ENCODE data around the gene HNRNPU. TPM values are rescaled to one million over a fixed set of nuclear protein-coding genes. Genes with fewer than 3 reads are reported as not detected.

Gene HNRNPU
- 100 to 1,000 TPM; 209 to 233 TPM for total RNA-seq
- 10 to 100 TPM; 45.3 to 62.5 TPM for polyA plus RNA-seq

DNA sequence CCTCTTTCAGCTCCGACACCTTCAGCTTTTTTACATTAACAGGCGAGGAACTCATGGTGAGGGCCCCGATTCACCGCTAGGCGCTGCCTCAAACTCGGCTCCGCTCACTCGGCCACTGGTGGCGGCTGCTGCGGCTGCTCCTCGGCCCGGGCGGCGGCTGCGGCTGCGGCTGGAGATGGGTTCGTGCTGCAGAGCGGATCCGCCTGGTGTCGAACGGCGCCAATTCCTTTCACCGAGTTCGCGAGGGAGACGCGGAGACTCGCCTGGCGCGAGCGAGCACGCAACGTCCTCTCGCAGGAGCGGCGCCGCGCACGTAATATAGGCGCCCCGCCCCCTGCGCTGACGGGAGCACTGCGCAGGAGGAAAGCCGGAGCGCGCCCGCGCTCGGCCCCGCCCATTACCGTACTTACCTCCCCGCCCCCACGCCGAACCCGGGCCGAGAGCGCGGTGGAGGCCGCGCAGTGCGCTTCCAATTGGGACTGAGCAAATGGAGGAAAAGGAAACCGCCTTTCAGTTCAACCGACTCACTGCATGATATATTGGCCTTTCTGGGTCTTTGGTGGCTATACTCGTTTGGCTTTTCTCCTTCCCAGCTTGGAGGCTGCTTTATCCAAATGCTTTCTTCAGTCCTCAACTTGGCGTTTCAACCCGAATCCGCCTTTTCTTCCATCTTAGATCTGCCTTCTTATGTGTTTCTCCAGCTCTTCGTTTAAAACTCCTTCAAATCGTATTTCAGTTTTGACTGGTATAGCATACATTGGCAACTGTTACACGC, at the start of gene HNRNPU:
Gene HNRNPU (minus strand): TSS at position 291 of the 775 bp plus-strand sequence. CDS start 236 bp downstream, at position 55.
- TF ChIP-seq, protein P1, sequence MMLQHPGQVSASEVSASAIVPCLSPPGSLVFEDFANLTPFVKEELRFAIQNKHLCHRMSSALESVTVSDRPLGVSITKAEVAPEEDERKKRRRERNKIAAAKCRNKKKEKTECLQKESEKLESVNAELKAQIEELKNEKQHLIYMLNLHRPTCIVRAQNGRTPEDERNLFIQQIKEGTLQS (IDR thresholded peaks at IDR 0.05) = peak; percentile 35
- TF ChIP-seq JUND (IDR thresholded peaks at IDR 0.05) (no peak), NR2F2 (IDR thresholded peaks at IDR 0.05) (no peak), RAD21 (IDR thresholded peaks at IDR 0.05) (peak; percentile 51 to 54), YY1 (IDR thresholded peaks at IDR 0.05) (peak; percentile 97), GABPA (IDR thresholded peaks at IDR 0.05 in 1 of 2, conservative IDR thresholded peaks at IDR 0.05 in 1 of 2) (peak in 1 of 2 donors; percentile 73), FOXA2 (IDR thresholded peaks at IDR 0.05) (peak; percentile 20), SP1 (IDR thresholded peaks at IDR 0.05) (peak; percentile 80), TAF1 (conservative IDR thresholded peaks at IDR 0.05) (peak; percentile 94), EGR1 (IDR thresholded peaks at IDR 0.05; ENCODE audit: low read depth in 2 of 2) (peak in 1 of 2 donors; percentile 74), HNF4A (conservative IDR thresholded peaks at IDR 0.05) (peak in 1 of 2 donors; percentile 28), RXRA (IDR thresholded peaks at IDR 0.05) (peak; percentile 18 to 35), FOXA1 (IDR thresholded peaks at IDR 0.05) (peak; percentile 58), HNF4G (IDR thresholded peaks at IDR 0.05) (no peak)
- TF ChIP-seq, protein P2, sequence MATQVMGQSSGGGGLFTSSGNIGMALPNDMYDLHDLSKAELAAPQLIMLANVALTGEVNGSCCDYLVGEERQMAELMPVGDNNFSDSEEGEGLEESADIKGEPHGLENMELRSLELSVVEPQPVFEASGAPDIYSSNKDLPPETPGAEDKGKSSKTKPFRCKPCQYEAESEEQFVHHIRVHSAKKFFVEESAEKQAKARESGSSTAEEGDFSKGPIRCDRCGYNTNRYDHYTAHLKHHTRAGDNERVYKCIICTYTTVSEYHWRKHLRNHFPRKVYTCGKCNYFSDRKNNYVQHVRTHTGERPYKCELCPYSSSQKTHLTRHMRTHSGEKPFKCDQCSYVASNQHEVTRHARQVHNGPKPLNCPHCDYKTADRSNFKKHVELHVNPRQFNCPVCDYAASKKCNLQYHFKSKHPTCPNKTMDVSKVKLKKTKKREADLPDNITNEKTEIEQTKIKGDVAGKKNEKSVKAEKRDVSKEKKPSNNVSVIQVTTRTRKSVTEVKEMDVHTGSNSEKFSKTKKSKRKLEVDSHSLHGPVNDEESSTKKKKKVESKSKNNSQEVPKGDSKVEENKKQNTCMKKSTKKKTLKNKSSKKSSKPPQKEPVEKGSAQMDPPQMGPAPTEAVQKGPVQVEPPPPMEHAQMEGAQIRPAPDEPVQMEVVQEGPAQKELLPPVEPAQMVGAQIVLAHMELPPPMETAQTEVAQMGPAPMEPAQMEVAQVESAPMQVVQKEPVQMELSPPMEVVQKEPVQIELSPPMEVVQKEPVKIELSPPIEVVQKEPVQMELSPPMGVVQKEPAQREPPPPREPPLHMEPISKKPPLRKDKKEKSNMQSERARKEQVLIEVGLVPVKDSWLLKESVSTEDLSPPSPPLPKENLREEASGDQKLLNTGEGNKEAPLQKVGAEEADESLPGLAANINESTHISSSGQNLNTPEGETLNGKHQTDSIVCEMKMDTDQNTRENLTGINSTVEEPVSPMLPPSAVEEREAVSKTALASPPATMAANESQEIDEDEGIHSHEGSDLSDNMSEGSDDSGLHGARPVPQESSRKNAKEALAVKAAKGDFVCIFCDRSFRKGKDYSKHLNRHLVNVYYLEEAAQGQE (IDR thresholded peaks at IDR 0.05) = peak; percentile 94
- TF ChIP-seq, protein P3, sequence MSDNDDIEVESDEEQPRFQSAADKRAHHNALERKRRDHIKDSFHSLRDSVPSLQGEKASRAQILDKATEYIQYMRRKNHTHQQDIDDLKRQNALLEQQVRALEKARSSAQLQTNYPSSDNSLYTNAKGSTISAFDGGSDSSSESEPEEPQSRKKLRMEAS (IDR thresholded peaks at IDR 0.05) = peak; percentile 40
- TF ChIP-seq, protein P4, sequence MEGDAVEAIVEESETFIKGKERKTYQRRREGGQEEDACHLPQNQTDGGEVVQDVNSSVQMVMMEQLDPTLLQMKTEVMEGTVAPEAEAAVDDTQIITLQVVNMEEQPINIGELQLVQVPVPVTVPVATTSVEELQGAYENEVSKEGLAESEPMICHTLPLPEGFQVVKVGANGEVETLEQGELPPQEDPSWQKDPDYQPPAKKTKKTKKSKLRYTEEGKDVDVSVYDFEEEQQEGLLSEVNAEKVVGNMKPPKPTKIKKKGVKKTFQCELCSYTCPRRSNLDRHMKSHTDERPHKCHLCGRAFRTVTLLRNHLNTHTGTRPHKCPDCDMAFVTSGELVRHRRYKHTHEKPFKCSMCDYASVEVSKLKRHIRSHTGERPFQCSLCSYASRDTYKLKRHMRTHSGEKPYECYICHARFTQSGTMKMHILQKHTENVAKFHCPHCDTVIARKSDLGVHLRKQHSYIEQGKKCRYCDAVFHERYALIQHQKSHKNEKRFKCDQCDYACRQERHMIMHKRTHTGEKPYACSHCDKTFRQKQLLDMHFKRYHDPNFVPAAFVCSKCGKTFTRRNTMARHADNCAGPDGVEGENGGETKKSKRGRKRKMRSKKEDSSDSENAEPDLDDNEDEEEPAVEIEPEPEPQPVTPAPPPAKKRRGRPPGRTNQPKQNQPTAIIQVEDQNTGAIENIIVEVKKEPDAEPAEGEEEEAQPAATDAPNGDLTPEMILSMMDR (IDR thresholded peaks at IDR 0.05; ENCODE audit: low read depth, low read length, missing input control) = peak; percentile 21
- TF ChIP-seq, protein P5, sequence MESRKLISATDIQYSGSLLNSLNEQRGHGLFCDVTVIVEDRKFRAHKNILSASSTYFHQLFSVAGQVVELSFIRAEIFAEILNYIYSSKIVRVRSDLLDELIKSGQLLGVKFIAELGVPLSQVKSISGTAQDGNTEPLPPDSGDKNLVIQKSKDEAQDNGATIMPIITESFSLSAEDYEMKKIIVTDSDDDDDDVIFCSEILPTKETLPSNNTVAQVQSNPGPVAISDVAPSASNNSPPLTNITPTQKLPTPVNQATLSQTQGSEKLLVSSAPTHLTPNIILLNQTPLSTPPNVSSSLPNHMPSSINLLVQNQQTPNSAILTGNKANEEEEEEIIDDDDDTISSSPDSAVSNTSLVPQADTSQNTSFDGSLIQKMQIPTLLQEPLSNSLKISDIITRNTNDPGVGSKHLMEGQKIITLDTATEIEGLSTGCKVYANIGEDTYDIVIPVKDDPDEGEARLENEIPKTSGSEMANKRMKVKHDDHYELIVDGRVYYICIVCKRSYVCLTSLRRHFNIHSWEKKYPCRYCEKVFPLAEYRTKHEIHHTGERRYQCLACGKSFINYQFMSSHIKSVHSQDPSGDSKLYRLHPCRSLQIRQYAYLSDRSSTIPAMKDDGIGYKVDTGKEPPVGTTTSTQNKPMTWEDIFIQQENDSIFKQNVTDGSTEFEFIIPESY (IDR thresholded peaks at IDR 0.05) = peak; percentile 48
- Histone ChIP-seq H3K36me3 (ENCODE audit: control insufficient read depth in 4 of 4, insufficient read depth in 3 of 4, low read depth in 1 of 4, low read length in 3 of 4) (peaks cover 0 to 13% (median 9%) of the 10 kb centered on the region in 4 donors), H3K27ac (ENCODE audit: low read depth in 1 of 2, low read length in 2 of 2) (peak within 1 kb of the TSS; percentile 99 to 100), H3K27me3 (ENCODE audit: control insufficient read depth in 4 of 4, insufficient read depth in 4 of 4, low read length in 3 of 4) (no peaks in the 10 kb centered on the region), H3K4me1 (ENCODE audit: control insufficient read depth in 4 of 4, insufficient read depth in 4 of 4, low read length in 3 of 4) (peaks cover 7 to 35% (median 24%) of the 10 kb centered on the region in 4 donors), H3K4me3 (ENCODE audit: low read depth in 1 of 3, low read length in 3 of 3) (peak within 1 kb of the TSS; percentile 72 to 99 (median 91)), H3K9ac (ENCODE audit: low read depth in 1 of 2, low read length in 2 of 2) (peak within 1 kb of the TSS; percentile 98 to 99), H3K9me3 (ENCODE audit: control insufficient read depth in 4 of 4, low read length in 3 of 4) (no peaks in the 10 kb centered on the region)
- DNase-seq (ENCODE audit: low spot score) = peak; percentile 97
- under 1% methylated on average over 71 of the region's 71 CpGs for WGBS

All from liver (tissue), 9 donors.